Measurements from ENCODE around the gene SYT17.

DNA sequence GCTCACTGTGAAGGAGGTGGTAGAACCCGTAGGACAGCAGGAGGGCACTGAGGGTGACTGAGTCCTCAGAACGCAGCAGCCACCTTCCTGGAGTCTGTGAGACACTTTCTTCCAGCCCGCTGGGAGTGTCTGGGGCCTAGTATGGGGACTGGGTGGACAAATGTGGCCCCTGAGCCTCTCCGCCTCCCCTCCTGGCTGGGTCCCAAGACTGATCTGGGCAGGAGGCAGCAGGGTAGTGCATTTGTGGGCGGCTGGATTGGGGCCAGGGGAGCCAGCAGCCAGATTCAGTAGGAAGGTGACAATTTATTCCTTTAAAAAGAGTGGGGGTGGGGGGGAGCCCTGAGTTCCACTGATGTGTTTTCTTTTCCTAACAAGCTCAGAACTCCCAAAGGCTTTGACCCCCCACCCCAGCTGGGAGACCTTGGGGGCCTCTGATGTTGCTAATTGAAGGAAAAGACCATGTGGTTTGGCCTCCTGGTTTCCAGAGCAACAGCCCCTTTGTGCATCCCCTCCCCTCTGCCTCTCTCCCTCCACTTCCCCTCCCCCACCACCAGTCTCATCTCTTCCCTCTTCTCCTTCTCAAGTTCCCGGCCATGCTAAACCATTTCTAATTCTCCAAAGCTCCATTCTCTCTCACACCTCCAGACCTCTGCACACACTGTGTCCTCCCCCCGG, 121.9 kb downstream of the SYT17 start:
- TF ChIP-seq, protein P1, sequence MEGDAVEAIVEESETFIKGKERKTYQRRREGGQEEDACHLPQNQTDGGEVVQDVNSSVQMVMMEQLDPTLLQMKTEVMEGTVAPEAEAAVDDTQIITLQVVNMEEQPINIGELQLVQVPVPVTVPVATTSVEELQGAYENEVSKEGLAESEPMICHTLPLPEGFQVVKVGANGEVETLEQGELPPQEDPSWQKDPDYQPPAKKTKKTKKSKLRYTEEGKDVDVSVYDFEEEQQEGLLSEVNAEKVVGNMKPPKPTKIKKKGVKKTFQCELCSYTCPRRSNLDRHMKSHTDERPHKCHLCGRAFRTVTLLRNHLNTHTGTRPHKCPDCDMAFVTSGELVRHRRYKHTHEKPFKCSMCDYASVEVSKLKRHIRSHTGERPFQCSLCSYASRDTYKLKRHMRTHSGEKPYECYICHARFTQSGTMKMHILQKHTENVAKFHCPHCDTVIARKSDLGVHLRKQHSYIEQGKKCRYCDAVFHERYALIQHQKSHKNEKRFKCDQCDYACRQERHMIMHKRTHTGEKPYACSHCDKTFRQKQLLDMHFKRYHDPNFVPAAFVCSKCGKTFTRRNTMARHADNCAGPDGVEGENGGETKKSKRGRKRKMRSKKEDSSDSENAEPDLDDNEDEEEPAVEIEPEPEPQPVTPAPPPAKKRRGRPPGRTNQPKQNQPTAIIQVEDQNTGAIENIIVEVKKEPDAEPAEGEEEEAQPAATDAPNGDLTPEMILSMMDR (IDR thresholded peaks at IDR 0.05): no peak
- TF ChIP-seq POLR2A (IDR thresholded peaks at IDR 0.05): no peak
